Heart left ventricle (tissue), 13 donors: ENCODE data around the gene NSMF.

Experiments
- POLR2A ChIP-seq, 2 donors: fragments of 450-650 bp; IDR thresholded peaks; one replicate each; pipeline ENCODE4 v1.6.1; 2017; ENCODE audit warnings: antibody characterized with exemption in 2 of 2, mild to moderate bottlenecking in 2 of 2, moderate library complexity in 2 of 2
- TF ChIP-seq, protein P1 (sequence below), 12 donors: fragments of 200-600 bp; sonication (generic) in 4 of 12; IDR thresholded peaks; one replicate each; pipeline versions ENCODE4 v1.5.0 to v1.8.0; 2018 to 2022; ENCODE audit warnings: antibody characterized with exemption in 12 of 12, mild to moderate bottlenecking in 5 of 12
- donor health status: ischemic (EF 13 %, LVEDD 7.1; RV severe dilation, severe dysfunction).
- donor health status: DM: no; HTN: yes; CAD: no.
- donor health status: DM: no; HTN: no; CAD: no.
- donor health status: ischemic (EF 25% LVEDD 6.9; RV normal size, moderate dysfunction).
- donor health status: ischemic (EF 25% LVEDD 5.7; RV mildly dilated, moderate dysfunction).
- donor health status: ischemic (EF 35%, LVEDD 5.7; RV mildly dilated, moderate dysfunction).
- donor health status: nonischemic (EF 11% LVEDD 7.7; RV severe dilation, severe dysfunction).
- donor health status: DM: yes; HTN: yes; CAD: no.
- donor health status: PGD.
- donor health status: ischemic (EF 29% LVEDD 5.4; RV normal size, mild dysfunction).
- donor health status: nonischemic (EF 23%, LVEDD 6.1; RV moderate dilation, normal function).

DNA sequence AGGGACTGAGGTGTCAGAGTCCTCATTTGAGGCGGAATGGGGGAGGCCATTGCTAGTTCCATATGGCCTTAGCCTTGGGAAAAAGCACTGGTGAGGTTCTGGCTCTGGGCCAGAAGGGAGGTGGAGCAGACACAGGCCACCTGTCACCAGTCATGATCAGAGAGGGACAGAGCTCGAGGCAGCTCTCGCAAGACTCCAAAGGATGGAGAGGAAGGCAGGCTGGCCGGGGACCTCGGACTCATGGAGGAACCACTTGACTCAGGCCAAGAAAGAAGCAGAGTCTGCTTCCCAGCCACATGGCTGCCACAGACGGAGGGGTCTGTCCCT, 29.2 kb upstream of the NSMF start:
- TF ChIP-seq, protein P1, sequence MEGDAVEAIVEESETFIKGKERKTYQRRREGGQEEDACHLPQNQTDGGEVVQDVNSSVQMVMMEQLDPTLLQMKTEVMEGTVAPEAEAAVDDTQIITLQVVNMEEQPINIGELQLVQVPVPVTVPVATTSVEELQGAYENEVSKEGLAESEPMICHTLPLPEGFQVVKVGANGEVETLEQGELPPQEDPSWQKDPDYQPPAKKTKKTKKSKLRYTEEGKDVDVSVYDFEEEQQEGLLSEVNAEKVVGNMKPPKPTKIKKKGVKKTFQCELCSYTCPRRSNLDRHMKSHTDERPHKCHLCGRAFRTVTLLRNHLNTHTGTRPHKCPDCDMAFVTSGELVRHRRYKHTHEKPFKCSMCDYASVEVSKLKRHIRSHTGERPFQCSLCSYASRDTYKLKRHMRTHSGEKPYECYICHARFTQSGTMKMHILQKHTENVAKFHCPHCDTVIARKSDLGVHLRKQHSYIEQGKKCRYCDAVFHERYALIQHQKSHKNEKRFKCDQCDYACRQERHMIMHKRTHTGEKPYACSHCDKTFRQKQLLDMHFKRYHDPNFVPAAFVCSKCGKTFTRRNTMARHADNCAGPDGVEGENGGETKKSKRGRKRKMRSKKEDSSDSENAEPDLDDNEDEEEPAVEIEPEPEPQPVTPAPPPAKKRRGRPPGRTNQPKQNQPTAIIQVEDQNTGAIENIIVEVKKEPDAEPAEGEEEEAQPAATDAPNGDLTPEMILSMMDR (IDR thresholded peaks at IDR 0.05): no peak
- TF ChIP-seq POLR2A (IDR thresholded peaks at IDR 0.05): no peak
